CD4-positive, alpha-beta T cell (primary cell): ENCODE results near the gene BEX2. TPM values are rescaled to one million over a fixed set of nuclear protein-coding genes. Genes with fewer than 3 reads are reported as not detected.
"Not testable (repeated sequence)": the region's sequence is repeated elsewhere in the genome, so short reads cannot be mapped to it uniquely, and the experiment has no call there.

Experiments used
- ATAC-seq: fragments of 200-7000 bp; cut with Tn5 transposase; one replicate; pipeline ENCODE4 v1.10.0; 2022; ENCODE audit warnings: mild to moderate bottlenecking; ENCODE audit not compliant: poor library complexity
- CTCF ChIA-PET: fragments of 350-600 bp; sonication (Branson Sonifier 250); formaldehyde crosslinking; loops from one replicate; lab custom pipeline; 2021; ENCODE audit warnings: antibody characterized with exemption, inconsistent platforms; lab: Charles Lee
- POLR2A ChIA-PET: fragments of 350-600 bp; sonication (Branson Sonifier 250); formaldehyde crosslinking; loops from one replicate; lab custom pipeline; 2021; ENCODE audit warnings: antibody characterized with exemption, inconsistent platforms; lab: Charles Lee
- DNase-seq, 14 experiments: peaks; one replicate each; pipeline ENCODE4 v3.0.0-alpha.2; 2013 to 2020; ENCODE audit warnings: mixed read lengths in 2 of 14
- H3K27ac ChIP-seq, 2 donors: one replicate each; pipeline versions ENCODE4 v1.5.1 to v1.7.0; 2013; ENCODE audit warnings: low read length in 2 of 2, low read depth in 1 of 2, mild to moderate bottlenecking in 1 of 2
- H3K27me3 ChIP-seq, 2 experiments: 1 replicate in 1 of 2; 2 replicates in 1 of 2; pipeline versions ENCODE4 v1.6.1 to v1.7.0; 2013; ENCODE audit warnings: low read length in 2 of 2, control low read depth in 1 of 2, mild to moderate bottlenecking in 1 of 2, moderate library complexity in 1 of 2; ENCODE audit not compliant: insufficient read depth in 2 of 2, control insufficient read depth in 1 of 2
- H3K36me3 ChIP-seq: one replicate; pipeline ENCODE4 v1.6.1; 2013; ENCODE audit warnings: low read length, control low read depth; ENCODE audit not compliant: insufficient read depth
- H3K4me1 ChIP-seq: one replicate; pipeline ENCODE4 v1.6.1; 2013; ENCODE audit warnings: low read length, control low read depth; ENCODE audit not compliant: insufficient read depth
- H3K4me3 ChIP-seq: one replicate; pipeline ENCODE4 v1.5.1; 2013; ENCODE audit warnings: mild to moderate bottlenecking, low read length, moderate library complexity
- H3K9me3 ChIP-seq, 2 experiments: 1 replicate in 1 of 2; 2 replicates in 1 of 2; pipeline versions ENCODE4 v1.6.1 to v1.7.0; 2013; ENCODE audit warnings: low read length in 2 of 2, mild to moderate bottlenecking in 2 of 2, control low read depth in 1 of 2, moderate library complexity in 1 of 2; ENCODE audit not compliant: control insufficient read depth in 1 of 2, insufficient read depth in 1 of 2
- H3K27ac Mint-ChIP-seq: one replicate; pipeline ENCODE4 v1.8.0; 2020; ENCODE audit warnings: mixed read lengths
- H3K27me3 Mint-ChIP-seq: one replicate; pipeline ENCODE4 v1.8.0; 2021; ENCODE audit warnings: mixed read lengths
- H3K36me3 Mint-ChIP-seq: one replicate; pipeline ENCODE4 v1.8.0; 2021; ENCODE audit warnings: low read depth, mixed read lengths
- H3K4me1 Mint-ChIP-seq: one replicate; pipeline ENCODE4 v1.8.0; 2021; ENCODE audit warnings: low read depth, mixed read lengths
- H3K4me3 Mint-ChIP-seq: one replicate; pipeline ENCODE4 v1.8.0; 2020; ENCODE audit warnings: mild to moderate bottlenecking, mixed read lengths
- H3K9me3 Mint-ChIP-seq: one replicate; pipeline ENCODE4 v1.8.0; 2020; ENCODE audit warnings: mixed read lengths
- CTCF ChIP-seq: fragments of 200-600 bp; IDR thresholded peaks from one replicate; pipeline ENCODE4 v1.8.0; 2022; ENCODE audit warnings: antibody characterized with exemption, mild to moderate bottlenecking
- intact Hi-C, 2 experiments: fragments of 100-400 bp; cut with DNase I in 1 of 2; cut with micrococcal nuclease in 1 of 2; formaldehyde crosslinking; loops; one replicate each; pipeline versions ENCODE4 v1.15.1 to v1.9.0; 2023 to 2025; cut with DNase I, micrococcal nuclease
- total RNA-seq, 174 experiments: library from RNA in 2 of 174; stranded (reverse) in 2 of 174; gene quantifications; one replicate each; pipeline ENCODE4 v1.2.3 and lab custom pipeline; 2021 to 2026

BEX2 gene
- total RNA-seq, 2 experiments from 2014 or later = 46.4 to 49.3 TPM

- intact Hi-C loops = loop anchor here in 1 of 2 experiments (10.0 kb wide), 1 partner anchor 1377 kb away; the partner anchor contains the start of gene ZMAT1
- Histone ChIP-seq H3K27me3 (no peaks in the 10 kb centered on the region), H3K36me3 (no peaks in the 10 kb centered on the region), H3K27ac (no peak overlapping the region), H3K4me3 (no peak overlapping the region), H3K4me1 (peaks cover 9% of the 10 kb centered on the region), H3K9me3 (no peaks in the 10 kb centered on the region)
- DNase-seq (no peak), ATAC-seq (no peak)
- Mint-ChIP-seq H3K36me3 (peaks cover 5% of the 10 kb centered on the region), H3K27me3 (no peaks in the 10 kb centered on the region), H3K27ac (peak overlapping the region; percentile 71), H3K9me3 (no peaks in the 10 kb centered on the region), H3K4me3 (peak overlapping the region; percentile 89), H3K4me1 (no peaks in the 10 kb centered on the region)
- POLR2A ChIA-PET = no interaction called here
- TF ChIP-seq CTCF = no peak
- CTCF ChIA-PET = no interaction called here
Measured at GRCh38 chrX:103311399-103311780, 600 bp upstream of the BEX2 start.

GRCh38 chrX:103309860-103310554 is 783 bp downstream of the BEX2 start:
- H3K36me3 ChIP-seq = no peaks in the 10 kb centered on the region
- ChIA-PET POLR2A (no interaction called here), CTCF (no interaction called here)
- H3K4me1 Mint-ChIP-seq = no peaks in the 10 kb centered on the region
- peaks cover 9% of the 10 kb centered on the region for H3K4me1 ChIP-seq
- H3K36me3 Mint-ChIP-seq = peaks cover 5% of the 10 kb centered on the region
- no peaks in the 10 kb centered on the region for H3K27me3 ChIP-seq
- ATAC-seq = peak; percentile 4
- intact Hi-C loops = loop anchor here in 1 of 2 experiments (5.0 to 10.0 kb wide), 2 partner anchors 53 to 1375 kb away; partner anchors contain the start of genes TCEAL8 and ZMAT1
- H3K27ac Mint-ChIP-seq = peak overlapping the region; percentile 24
- TF ChIP-seq CTCF = no peak
- H3K9me3 ChIP-seq = no peaks in the 10 kb centered on the region
- peak overlapping the region; percentile 63 for H3K4me3 ChIP-seq
- no peaks in the 10 kb centered on the region for H3K9me3 Mint-ChIP-seq
- no peaks in the 10 kb centered on the region for H3K27me3 Mint-ChIP-seq
- peak overlapping the region in 1 of 2 donors; percentile 59 for H3K27ac ChIP-seq
- DNase-seq = peak in 6 of 14 experiments; percentile 1 to 19 (median 2)
- peak overlapping the region; percentile 48 for H3K4me3 Mint-ChIP-seq

- H3K27ac ChIP-seq, DNase-seq, H3K36me3 ChIP-seq, H3K36me3 Mint-ChIP-seq, H3K4me3 ChIP-seq, H3K4me3 Mint-ChIP-seq, H3K4me1 Mint-ChIP-seq, H3K9me3 Mint-ChIP-seq, H3K4me1 ChIP-seq, H3K27ac Mint-ChIP-seq, ATAC-seq, H3K27me3 ChIP-seq, CTCF ChIA-PET, H3K27me3 Mint-ChIP-seq, POLR2A ChIA-PET, H3K9me3 ChIP-seq: not testable (repeated sequence)
- intact Hi-C loops = loop anchor here in 1 of 2 experiments (5.0 kb wide), 1 partner anchor 48 kb away; the partner anchor contains the start of gene TCEAL8
Measured at GRCh38 chrX:103305666-103306065, 5.1 kb downstream of the BEX2 start.
